Stimulated activated CD8-positive, alpha-beta memory T cell treated with anti-CD3 and anti-CD28 coated beads, Interleukin-4, amount 100 ng/mL, for 24 hours (primary cell): ENCODE results near the gene PCNX4.

Experiments used
- DNase-seq: peaks from one replicate; pipeline ENCODE4 v3.0.0-alpha.2; 2020; ENCODE audit warnings: low read depth

PCNX4 gene

DNA sequence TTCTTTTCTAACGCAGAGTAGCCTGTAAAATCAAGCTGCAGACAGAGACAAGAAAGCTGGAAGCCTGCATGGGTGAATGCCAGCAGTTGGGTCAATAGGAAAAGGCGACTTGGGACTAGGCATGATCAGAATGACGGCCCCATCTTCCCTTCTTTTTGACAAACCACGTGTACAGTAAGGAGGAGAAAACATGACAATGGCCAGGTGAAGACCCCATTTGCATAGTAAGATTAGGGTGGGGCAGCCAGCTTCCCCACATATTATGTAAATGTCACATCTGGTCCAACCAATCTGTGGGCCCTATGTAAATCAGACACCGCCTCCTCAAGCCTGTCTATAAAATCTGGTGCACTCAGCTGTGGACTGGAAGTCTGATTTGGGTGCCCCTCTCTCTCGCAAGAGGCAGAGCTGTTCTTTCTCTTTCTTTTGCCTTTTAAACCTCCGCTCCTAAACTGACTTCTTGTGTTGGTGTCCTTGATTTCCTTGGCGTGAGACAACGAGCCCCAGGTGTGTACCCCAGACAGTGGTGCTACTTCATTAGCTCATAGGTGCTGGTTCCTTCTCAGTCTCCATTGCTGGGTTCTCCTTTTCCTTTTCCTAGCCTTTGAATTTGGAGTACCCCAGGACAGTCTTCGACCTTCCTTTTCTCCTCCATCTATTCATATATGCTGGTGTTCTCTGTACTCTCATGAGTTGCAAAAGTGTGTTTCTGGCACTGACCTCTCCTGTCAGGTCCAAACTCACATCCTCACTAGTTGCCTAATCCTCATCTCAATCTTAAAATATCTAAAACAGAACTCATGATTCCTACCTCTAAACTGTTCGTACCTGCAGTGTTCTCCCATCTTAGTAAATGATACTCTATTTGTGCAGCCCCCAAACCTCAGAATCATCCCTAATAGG, 82.9 kb downstream of the PCNX4 start:
- DNase-seq, result no peak

DNA sequence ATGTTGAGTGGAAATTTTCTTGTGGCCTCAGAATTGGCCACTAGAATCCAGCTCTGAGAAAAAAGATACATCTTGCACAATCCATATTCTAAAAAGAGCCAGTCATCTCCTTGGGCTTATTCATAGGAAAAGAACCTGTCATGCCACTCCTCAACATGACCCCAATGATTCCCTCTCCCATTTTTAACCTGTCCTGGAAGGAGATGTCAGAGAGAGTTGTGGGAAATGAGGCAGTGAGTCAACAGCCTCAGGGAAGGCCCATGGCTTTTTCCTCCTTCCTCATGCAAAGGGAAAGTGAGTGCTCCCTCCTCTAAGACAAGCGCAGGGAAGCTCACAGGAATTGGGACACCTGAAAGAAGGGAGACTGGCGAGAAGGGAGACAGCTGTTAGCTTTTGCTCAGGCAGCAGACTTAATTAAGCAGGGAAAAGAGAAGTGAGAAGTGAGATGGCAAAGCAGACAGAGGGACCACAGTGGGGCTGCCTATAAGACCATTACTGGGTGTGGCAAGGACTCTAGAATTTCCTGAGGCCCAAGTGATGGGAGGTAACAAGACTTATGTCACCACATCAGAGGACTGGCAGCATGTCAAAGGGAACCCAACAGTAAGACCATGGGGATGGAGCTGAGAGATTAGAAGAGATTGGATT, 83.7 kb downstream of the PCNX4 start:
- DNase-seq, result no peak

DNA sequence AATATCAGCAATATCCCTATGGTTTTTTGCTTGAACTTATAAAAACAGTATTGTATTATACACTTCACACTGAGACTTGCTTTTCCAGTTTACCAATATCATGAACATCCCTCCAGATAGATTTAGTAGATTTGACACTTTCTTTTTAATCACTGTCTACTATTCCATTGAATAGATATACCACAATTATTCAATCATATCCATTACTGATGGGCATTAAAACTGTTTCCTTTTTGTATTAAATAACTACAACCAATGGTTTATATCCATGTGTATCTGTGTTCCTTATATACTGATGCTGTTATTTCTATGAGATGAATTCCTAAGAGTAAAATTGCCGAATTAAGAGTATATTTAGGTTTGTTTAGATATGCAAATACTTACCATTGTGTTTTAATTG, 86.4 kb downstream of the PCNX4 start:
- DNase-seq, result no peak

DNA sequence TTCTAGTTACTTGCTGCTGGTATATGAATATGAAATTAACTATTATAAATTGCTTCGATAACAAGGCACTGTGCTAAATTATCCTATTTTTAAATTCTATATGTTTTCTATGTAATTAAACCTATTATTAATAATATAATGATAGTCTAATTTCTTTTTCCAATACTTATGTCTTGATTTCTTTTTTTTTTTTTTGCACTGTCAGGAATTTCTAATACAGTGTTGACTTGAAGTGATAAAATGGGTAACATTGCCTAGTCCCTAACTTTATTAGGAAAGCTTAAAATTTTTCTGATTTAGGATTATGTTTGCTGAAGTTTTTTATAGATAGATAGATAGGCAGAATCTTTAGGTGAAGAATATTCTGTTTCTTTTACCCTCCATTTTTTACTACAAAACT, 87.1 kb downstream of the PCNX4 start:
- no peak for DNase-seq

DNA sequence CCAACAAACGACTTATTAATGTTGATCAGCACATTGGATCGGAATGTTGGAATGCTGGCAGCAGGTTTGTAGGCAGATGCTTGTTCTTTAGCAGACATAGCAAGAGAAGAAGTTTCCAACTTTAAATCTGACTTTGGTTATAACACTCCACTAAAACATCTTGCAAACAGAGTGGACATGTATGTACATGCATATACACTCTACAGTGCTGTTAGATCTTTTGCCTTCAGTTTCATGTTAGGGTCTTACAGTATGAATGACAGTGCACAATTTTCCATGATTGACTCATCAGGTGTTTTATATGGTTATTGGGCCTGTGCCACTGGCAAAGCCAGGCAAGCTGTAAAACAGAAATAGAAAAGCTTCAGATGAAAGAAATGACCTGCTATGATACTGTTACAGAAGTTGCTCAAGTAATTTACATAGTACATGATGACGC, 87.7 kb downstream of the PCNX4 start:
- no peak for DNase-seq

DNA sequence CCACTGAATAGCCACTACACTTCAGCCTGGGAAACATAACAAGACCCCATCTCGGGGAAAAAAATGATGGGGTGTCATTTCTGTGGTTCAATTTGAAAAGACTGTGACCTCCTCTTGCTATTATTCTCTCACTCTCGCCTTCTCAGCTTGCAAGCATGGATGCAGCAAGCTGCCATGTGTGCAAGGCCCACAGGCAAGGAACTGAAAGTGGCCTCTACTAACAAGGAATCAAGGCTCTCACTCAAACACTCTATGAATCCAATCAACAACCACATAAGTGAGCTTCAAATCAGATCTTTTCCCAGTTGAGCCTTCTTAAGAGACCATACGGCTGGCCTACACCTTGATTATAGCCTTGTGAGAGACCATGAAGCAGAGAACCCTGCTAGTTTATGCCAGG, 91.4 kb downstream of the PCNX4 start:
- DNase-seq, result no peak

DNA sequence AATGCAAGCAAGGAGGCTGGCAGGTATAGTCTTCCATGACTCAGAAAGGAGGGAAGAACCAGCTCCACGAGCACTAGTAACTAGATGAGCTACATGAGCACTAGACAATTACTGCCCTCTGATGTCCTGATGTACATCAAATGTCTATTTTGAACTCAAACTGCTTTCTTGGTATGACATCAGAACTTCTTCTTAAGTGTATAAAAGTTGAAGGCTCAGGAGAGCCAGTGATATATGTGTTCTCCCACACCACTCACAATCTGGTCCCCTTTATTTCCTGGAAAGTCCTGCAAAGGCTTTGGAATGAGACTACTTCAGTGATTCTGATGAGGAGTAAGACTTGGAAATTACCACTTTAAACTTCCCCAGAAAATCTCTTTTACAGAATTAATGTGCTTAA, 92.0 kb downstream of the PCNX4 start:
- DNase-seq, result no peak

DNA sequence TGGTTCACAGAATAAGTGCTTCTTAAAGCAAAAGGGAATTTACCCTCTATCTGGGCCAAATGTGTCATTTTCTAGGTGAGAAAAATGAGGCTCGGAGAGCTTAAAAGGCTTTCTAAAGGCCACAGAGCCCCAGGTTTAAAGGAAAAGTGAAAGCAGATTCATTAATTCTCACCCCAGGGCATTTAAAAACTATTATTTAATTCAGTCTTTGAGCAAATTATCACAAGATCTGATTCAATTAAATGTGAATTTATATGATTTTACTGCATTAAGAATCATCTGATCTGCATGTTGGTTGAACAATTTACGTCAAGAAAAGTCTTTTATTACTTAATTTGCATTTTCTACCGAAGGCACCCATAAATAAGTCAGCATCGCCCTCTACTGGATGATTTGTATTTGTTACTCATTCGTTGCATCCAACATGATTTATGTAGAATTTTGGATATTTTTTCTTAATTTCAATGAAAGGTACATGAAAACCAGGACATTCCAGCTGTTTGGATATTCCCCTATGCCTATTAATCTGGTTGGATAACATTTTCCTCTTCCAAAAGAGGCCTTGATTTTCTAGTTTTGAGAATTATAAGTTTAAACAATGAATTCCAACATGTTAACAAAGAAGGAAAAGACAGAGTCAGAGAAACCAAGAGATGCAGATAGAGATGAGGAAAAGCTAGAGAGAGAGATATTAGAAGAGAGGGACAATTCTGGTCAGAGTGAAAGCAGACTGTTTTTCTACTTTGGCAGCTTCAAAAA, 92.6 kb downstream of the PCNX4 start:
- DNase-seq, result no peak

DNA sequence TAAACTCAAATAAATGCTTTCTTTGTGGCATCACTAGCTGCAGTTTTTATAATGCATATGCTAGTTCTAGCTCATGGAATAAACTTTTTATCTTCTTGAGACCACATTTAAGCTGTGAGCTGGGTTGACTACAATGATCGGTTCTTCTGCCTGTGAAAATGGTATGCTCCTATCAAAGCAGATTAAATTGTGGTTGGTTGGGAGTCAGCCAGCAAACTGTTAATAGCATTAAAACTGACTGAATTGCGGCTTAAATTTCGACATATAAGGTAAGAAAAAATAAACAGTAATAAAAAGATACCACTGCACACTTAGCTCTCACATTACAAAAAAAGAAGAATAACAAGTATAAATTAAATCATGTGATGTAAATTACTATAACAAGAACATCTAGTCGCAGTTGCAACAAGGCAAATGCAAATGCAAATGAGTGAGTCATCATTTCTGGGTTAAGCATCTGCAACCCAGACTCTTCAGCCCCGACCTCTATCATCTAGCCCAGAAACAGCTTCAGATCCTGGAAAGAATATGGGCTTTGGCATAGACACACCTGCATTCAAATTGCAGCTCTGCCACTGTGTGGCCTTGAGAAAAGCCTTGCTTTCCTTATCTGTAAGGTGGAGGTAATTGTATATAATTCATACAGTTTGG, 93.3 kb downstream of the PCNX4 start:
- no peak for DNase-seq

DNA sequence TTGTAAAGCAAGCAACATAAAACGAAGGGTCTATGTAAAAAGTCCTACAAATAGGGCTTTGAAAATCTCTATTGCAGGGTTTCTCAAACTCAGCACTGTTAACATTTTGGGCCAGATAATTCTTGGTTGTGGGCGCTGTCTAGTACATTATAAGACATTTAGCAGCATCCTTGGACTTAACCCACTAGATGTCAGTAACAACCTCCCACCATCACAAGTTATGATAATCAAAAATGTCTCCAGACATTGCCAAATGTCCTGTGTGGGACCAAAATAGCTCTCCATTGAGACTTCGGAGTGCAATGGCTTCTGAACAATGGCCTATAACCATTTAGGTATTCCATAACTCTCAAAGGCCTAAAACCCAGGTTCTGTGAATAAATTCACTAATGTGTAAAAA, 96.4 kb downstream of the PCNX4 start:
- no peak for DNase-seq

DNA sequence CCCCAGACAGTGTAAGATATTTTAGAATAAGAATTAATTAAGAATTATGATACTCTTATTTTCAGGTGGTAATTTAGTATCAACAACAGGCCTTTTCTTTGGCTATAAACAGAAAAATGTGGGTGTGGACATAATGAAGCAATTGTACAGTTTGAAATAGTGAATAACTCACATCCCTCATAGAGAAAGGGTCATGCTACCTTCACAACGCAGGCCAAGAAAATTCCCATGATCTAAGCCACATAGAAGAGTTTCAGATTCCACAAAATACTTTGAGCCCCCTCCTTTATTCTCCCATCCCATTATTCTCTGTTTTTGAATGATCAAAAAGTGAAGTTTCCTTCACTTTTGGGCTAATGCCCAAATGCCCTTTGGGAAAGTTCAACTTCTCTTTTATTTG, 97.0 kb downstream of the PCNX4 start:
- DNase-seq, result no peak

DNA sequence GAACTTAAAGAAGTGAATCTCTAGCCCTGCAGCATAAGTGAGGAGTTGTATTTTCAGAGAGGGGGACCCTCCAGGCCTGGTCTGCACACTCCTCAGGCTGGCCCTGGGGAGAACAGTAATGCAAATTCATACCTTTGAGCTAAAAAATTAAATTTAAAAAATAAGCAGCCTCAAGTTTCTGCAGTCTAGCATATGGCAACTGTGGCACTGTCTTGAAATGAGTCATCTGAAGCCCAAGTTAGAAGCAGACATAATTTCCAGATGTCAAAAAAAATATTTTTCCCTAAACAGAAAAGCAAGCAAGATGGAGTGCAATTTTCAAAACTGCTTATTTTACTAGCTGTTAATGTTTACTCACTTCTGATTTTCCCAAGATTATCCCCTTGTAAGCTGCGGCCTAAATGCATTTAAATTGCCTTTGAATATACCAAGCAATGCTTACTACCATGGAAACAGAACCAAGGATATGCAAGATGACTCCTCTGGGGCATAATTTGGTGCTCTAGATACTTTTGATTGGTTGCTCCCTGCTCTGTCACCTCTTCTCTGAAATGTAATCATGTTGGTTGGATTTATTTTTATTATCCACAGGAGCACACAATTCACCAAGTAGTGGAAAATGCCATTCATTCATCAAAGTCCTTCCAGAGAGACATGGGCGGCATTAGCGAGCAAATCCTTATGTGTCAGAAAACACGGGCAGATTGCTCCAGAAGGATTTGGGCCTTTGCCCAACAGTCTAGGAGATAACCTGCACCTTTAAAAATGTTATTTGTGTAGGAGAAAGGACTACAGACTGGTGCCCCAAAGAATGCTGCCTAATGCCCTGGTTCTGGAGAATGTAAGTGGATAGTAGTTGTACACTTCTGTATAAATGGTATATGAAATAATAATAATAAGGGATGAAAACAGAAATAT, 98.5 kb downstream of the PCNX4 start:
- no peak for DNase-seq

DNA sequence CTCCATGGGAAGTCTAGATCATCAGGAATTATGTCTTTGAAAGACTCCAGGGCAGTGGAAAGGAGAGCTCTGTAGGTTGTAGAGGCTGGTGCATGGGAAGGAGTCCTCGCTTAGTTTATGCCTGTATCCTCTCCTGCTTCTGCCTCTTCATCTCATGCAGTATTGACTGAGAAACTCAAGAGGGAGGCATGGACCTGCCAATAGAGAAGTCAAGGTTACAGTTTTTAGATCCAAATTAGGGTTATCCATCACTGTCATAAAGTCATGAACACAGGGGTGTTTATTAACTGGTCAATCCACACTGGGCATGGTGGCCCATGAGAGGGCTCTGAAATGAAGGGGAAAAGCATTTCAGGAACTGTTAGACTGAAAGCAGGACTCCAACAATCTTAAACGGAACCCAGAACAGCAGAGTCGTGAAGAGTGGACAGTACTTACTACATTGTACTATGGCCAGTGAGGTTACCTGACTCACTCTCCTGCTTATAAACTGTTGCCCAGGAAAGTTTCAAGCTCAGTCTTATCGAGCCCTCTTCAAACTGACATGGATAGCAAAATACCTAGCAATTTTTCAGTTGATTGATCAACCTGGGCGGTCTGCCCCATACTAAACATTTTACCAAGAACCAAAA, 103.6 kb downstream of the PCNX4 start:
- DNase-seq, result no peak

DNA sequence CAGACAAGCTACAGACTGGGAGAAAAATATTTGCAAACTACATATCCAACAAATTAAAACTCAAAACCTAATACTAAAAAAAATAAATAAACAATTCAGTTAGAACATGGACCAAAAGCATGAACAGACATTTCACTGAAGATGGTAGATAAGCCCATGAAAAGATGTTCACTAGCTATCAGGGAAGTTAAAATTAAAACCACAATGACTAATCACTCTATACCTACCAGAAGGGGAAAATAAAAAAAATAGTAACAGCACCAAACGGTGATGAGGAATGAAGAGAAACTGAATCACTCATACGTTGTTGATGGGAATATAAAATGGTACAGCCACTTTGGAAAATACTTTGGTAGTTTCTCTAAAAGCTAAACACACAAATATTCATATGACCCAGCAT, 104.6 kb downstream of the PCNX4 start:
- DNase-seq, result no peak

DNA sequence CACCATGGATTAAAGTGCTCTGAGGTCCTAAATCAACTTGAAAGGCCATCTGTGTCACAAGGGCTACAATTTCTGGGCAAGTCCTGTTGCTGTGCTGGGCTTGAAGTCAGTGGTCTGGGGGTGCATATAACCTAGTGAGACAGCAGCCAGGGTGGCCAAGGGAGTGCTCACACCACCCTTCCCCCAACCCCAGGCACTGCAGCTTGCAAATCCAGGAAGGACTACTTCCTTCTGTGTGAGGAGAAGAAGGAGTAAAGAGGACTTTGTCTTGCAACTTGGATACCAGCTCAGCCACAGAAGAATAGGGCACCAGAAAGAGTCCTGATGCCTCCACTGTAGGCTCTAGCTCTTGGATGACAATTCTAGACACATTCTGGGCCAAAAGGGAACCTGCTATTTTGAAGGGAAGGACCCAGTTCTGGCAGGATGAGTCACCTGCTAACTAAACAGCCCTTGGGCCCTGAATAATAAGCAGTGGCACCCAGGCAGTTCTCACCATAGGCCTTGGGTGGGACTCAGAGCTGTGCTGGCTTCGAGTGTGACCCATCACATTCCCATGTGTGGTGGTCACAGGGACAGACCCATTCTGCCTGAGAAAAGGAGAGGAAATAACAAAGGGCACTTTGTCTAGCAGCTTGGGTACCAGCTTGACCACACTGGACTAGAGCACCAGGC, 106.0 kb downstream of the PCNX4 start:
- DNase-seq, result no peak

DNA sequence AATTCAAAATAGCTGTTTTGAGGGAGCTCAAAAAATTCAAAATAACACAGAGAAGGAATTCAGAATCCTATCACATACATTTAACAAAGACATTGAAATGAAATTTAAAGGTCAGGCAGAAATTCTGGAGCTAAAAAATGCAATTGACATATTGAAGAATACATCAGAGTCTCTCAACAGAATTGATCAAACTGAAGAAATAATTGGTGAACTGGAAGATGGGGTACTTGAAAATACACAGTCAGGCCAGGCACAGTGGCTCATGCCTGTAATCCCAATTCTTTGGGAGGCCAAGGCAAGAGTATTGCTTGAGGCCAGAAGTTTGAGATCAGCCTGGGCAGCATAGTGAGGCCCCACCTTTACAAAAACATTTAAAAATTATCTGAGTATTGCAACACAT, 107.6 kb downstream of the PCNX4 start:
- no peak for DNase-seq

DNA sequence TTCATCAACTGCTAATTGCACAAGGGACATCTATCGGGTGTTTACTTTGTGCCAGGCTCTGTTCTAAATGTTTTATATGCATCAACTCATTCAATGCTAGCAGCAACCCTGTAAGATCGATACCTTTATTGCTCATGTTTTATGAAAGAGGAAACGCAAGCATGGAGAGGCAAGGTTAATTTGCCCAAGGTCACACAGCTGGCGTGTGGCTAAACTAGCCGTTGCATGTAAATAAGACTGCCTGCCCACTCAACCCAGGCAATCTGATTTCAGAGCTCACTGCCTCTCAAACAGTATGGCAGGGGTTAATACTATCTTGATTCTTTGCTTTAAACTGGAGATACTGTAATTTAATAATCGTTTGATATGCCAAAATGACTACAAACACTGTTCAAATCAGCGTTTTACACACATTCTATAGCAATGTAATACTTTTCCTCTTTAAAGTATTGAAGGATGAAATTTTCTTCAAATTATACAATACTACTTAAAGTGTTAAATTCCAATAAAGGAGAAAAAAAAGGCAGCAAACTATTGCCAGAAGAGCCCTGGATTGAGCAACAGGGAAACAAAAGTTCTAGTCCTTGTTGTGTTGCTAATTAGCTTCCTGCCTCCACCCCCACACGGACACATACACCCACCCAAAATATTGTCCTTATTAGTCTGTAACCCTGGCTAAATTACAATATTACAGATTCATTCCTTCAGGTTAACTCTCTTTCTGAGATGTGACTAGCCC, 112.5 kb downstream of the PCNX4 start:
- DNase-seq, result no peak

DNA sequence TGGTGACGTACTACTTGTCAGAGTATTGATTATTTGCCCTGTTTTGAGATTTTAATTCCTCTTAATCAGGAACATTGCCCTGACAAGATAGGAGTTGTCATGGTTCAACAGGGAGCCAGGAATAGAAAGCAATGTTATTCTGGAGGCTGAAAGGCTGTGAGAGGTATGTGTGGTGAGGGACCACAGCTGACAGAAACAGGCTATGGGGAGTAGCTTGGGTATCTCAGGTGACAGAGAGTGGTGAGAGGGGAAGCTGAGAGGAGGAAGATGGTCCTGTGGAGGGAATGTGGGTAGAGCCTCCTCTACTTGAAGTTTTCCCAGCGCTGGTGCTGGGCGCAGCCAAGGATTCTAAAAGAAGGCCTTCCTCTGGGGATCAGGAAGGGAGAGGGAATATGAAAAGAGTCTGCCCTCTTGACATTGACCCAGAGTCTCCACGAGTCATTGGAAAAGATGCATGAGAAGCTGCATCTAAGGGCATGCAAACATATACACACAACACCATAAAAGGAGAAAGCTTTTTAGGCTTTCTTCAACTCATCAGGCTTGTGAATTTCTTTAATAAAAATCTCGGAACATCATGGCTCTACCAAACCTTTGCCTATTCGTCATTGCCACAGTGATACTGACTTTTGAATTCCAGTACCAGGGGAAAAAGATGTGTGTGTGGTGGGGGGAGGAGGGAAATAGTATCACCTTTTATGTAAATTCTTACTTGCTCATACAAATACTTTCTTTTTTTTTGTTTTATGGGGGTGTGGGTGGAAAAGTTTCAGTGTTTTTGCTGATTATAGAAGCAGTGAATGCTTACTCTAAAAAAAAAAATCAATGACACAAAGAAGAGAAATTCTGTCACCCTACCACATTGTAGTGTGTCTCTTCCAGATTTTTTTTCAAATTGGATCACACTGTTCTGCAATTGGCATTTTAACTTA, 113.4 kb downstream of the PCNX4 start:
- no peak for DNase-seq
